Prostate gland (tissue), 2 donors: ENCODE measurements around the gene PLXNC1. TPM values are rescaled to one million over a fixed set of nuclear protein-coding genes. Genes with fewer than 3 reads are reported as not detected.

ENCODE experiments used
- DNase-seq: peaks from one replicate; pipeline ENCODE4 v3.0.0-alpha.2; 2019; ENCODE audit warnings: low spot score
- H3K27ac ChIP-seq, 2 donors: fragments of 200-600 bp; sonication (generic); 2 replicates each; pipeline ENCODE4 v1.5.1; 2017 to 2019
- H3K27me3 ChIP-seq: fragments of 200-600 bp; sonication (generic); replicated peaks from 2 replicates; pipeline ENCODE4 v1.5.1; 2019; ENCODE audit not compliant: insufficient read depth
- H3K36me3 ChIP-seq, 2 donors: fragments of 200-600 bp; sonication (generic); 1 replicate in 1 of 2; 2 replicates in 1 of 2; pipeline versions ENCODE4 v1.5.1 to v1.8.1; 2017 to 2019
- H3K4me1 ChIP-seq: fragments of 200-600 bp; sonication (generic); replicated peaks from 2 replicates; pipeline ENCODE4 v1.5.1; 2019
- H3K4me3 ChIP-seq, 2 donors: fragments of 200-600 bp; sonication (generic); 2 replicates each; pipeline ENCODE4 v1.5.1; 2017 to 2019
- H3K9me3 ChIP-seq: fragments of 200-600 bp; sonication (generic); 2 replicates; pipeline ENCODE4 v1.5.1; 2017
- CTCF ChIP-seq, 4 experiments: fragments of 200-600 bp in 2 of 4; fragments of 450-650 bp in 2 of 4; sonication (generic) in 2 of 4; IDR thresholded peaks; 1 replicate in 3 of 4; 2 replicates in 1 of 4; pipeline ENCODE4 v1.5.1; 2016 to 2019; ENCODE audit warnings: antibody characterized with exemption in 4 of 4, mild to moderate bottlenecking in 2 of 4, moderate library complexity in 2 of 4
- POLR2A ChIP-seq: fragments of 450-650 bp; IDR thresholded peaks from one replicate; pipeline ENCODE4 v1.6.1; 2016; ENCODE audit warnings: antibody characterized with exemption, mild to moderate bottlenecking
- POLR2AphosphoS5 ChIP-seq: sonication (generic); formaldehyde crosslinking; IDR thresholded peaks from one replicate; pipeline ENCODE4 v1.6.1; 2017; ENCODE audit warnings: antibody characterized with exemption
- WGBS: methylation state at CpG from one replicate; pipeline ENCODE4 v1.1.5; 2018; 5-methylcytosine and 5-hydroxymethylcytosine counted together
- intact Hi-C: fragments of 100-400 bp; cut with DNase I; formaldehyde crosslinking; loops from one replicate; pipeline ENCODE4 v1.14.2; 2022
- total RNA-seq, 2 donors: library from RNA; depleted of rRNA; stranded (reverse); fragments of >200 nt; gene quantifications; one replicate each; pipeline ENCODE4 v1.1.0, GENCODE V29; 2016

The PLXNC1 gene
- total RNA-seq, 2 donors from 2014 or later: 2.7 to 118 TPM

- no peaks in the 10 kb centered on the region for H3K4me1 ChIP-seq
- H3K4me3 ChIP-seq: no peak overlapping the region
- TF ChIP-seq POLR2A (no peak), CTCF (IDR thresholded peaks at IDR 0.05) (no peak), POLR2AphosphoS5 (no peak)
- H3K27ac ChIP-seq: no peak overlapping the region
- intact Hi-C loops: no loop called here
- no peak for DNase-seq
- 90% methylated on average over 11 of the region's 11 CpGs for WGBS
- no peaks in the 10 kb centered on the region for H3K36me3 ChIP-seq
- no peaks in the 10 kb centered on the region for H3K27me3 ChIP-seq
- no peaks in the 10 kb centered on the region for H3K9me3 ChIP-seq
Observed at GRCh38 chr12:94244165-94245133, 96.1 kb downstream of the PLXNC1 start.

GRCh38 chr12:94245631-94246383 is 97.4 kb downstream of the PLXNC1 start:
- Histone ChIP-seq H3K4me1 (no peaks in the 10 kb centered on the region), H3K4me3 (no peak overlapping the region), H3K9me3 (no peaks in the 10 kb centered on the region), H3K27ac (no peak overlapping the region), H3K36me3 (no peaks in the 10 kb centered on the region), H3K27me3 (no peaks in the 10 kb centered on the region)
- TF ChIP-seq CTCF (IDR thresholded peaks at IDR 0.05): no peak
- no peak for TF ChIP-seq POLR2A
- intact Hi-C loops: no loop called here
- no peak for DNase-seq
- WGBS: 80% methylated on average over 12 of the region's 12 CpGs

GRCh38 chr12:94247246-94247645 is 98.9 kb downstream of the PLXNC1 start:
- Histone ChIP-seq H3K4me3 (no peak overlapping the region), H3K27me3 (no peaks in the 10 kb centered on the region), H3K4me1 (no peaks in the 10 kb centered on the region), H3K9me3 (no peaks in the 10 kb centered on the region), H3K36me3 (no peaks in the 10 kb centered on the region), H3K27ac (no peak overlapping the region)
- 63% methylated on average over 2 of the region's 2 CpGs for WGBS
- no peak for DNase-seq
- intact Hi-C loops: no loop called here
- TF ChIP-seq POLR2A: no peak
- no peak for TF ChIP-seq CTCF (IDR thresholded peaks at IDR 0.05)
- no peak for TF ChIP-seq POLR2AphosphoS5

GRCh38 chr12:94248582-94248981 is 100.2 kb downstream of the PLXNC1 start:
- Histone ChIP-seq H3K9me3 (no peaks in the 10 kb centered on the region), H3K36me3 (no peaks in the 10 kb centered on the region), H3K27ac (no peak overlapping the region), H3K4me1 (no peaks in the 10 kb centered on the region), H3K4me3 (no peak overlapping the region), H3K27me3 (no peaks in the 10 kb centered on the region)
- TF ChIP-seq POLR2AphosphoS5: no peak
- TF ChIP-seq CTCF (IDR thresholded peaks at IDR 0.05): no peak
- TF ChIP-seq POLR2A: no peak
- DNase-seq: no peak
- 69% methylated on average over 7 of the region's 7 CpGs for WGBS
- intact Hi-C loops: no loop called here
